PFSK-1 (cell line): ENCODE measurements around the gene SCUBE1.

Experiments
- FOXP2 ChIP-seq: optimal IDR thresholded peaks from 2 replicates; pipeline ENCODE3; 2011; ENCODE audit warnings: borderline replicate concordance, control low read depth, inconsistent platforms; ENCODE audit not compliant: insufficient read depth; ENCODE audit errors: extremely low read length, extremely low read depth
- POLR2AphosphoS5 ChIP-seq: IDR thresholded peaks from 2 replicates; pipeline ENCODE4 v1.6.1; 2012; ENCODE audit warnings: low read depth, mild to moderate bottlenecking, control low read depth, low read length, moderate library complexity
- SIN3A ChIP-seq: IDR thresholded peaks from 2 replicates; pipeline ENCODE4 v1.6.1; 2012; ENCODE audit warnings: mild to moderate bottlenecking, low read length, moderate library complexity, borderline replicate concordance; ENCODE audit not compliant: insufficient read depth
- TAF1 ChIP-seq: IDR thresholded peaks from 2 replicates; pipeline ENCODE4 v1.6.1; 2012; ENCODE audit warnings: low read length, control low read depth, borderline replicate concordance; ENCODE audit not compliant: insufficient read depth
- TF ChIP-seq, protein P1 (sequence below), 2 experiments: IDR thresholded peaks; 2 replicates each; pipeline versions ENCODE4 v1.6.1 to v1.8.0; 2011 to 2012; ENCODE audit warnings: low read depth in 2 of 2, low read length in 2 of 2, control low read depth in 1 of 2, inconsistent platforms in 1 of 2, mild to moderate bottlenecking in 1 of 2, moderate library complexity in 1 of 2; ENCODE audit not compliant: insufficient read depth in 1 of 2

Gene SCUBE1

DNA sequence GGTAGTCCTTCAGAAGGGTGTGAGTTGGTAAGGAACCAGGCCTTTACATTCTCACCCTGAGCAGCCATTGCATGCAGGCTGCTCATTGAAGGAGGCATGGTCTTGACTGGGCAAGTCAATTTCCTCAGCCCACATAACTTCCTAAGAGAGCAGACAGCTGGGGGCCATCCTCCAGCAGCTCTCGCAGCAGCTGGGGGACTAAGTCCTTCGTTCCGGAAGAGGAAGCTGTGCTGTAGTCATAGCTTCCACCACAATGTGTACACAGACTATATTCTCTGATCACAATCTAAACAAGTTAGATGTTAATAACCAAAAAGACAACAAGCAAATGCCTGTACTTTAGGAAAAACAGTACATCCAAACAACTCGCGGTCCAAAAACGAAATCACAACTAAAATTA lies 38.5 kb upstream of the SCUBE1 start:
- no peak for TF ChIP-seq SIN3A
- TF ChIP-seq, protein P1, sequence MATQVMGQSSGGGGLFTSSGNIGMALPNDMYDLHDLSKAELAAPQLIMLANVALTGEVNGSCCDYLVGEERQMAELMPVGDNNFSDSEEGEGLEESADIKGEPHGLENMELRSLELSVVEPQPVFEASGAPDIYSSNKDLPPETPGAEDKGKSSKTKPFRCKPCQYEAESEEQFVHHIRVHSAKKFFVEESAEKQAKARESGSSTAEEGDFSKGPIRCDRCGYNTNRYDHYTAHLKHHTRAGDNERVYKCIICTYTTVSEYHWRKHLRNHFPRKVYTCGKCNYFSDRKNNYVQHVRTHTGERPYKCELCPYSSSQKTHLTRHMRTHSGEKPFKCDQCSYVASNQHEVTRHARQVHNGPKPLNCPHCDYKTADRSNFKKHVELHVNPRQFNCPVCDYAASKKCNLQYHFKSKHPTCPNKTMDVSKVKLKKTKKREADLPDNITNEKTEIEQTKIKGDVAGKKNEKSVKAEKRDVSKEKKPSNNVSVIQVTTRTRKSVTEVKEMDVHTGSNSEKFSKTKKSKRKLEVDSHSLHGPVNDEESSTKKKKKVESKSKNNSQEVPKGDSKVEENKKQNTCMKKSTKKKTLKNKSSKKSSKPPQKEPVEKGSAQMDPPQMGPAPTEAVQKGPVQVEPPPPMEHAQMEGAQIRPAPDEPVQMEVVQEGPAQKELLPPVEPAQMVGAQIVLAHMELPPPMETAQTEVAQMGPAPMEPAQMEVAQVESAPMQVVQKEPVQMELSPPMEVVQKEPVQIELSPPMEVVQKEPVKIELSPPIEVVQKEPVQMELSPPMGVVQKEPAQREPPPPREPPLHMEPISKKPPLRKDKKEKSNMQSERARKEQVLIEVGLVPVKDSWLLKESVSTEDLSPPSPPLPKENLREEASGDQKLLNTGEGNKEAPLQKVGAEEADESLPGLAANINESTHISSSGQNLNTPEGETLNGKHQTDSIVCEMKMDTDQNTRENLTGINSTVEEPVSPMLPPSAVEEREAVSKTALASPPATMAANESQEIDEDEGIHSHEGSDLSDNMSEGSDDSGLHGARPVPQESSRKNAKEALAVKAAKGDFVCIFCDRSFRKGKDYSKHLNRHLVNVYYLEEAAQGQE (IDR thresholded peaks at IDR 0.05; ENCODE audit: insufficient read depth in 1 of 2, low read depth in 2 of 2, low read length in 2 of 2) = no peak
- TF ChIP-seq POLR2AphosphoS5 = no peak
- TF ChIP-seq TAF1 = no peak
- TF ChIP-seq FOXP2 = no peak

DNA sequence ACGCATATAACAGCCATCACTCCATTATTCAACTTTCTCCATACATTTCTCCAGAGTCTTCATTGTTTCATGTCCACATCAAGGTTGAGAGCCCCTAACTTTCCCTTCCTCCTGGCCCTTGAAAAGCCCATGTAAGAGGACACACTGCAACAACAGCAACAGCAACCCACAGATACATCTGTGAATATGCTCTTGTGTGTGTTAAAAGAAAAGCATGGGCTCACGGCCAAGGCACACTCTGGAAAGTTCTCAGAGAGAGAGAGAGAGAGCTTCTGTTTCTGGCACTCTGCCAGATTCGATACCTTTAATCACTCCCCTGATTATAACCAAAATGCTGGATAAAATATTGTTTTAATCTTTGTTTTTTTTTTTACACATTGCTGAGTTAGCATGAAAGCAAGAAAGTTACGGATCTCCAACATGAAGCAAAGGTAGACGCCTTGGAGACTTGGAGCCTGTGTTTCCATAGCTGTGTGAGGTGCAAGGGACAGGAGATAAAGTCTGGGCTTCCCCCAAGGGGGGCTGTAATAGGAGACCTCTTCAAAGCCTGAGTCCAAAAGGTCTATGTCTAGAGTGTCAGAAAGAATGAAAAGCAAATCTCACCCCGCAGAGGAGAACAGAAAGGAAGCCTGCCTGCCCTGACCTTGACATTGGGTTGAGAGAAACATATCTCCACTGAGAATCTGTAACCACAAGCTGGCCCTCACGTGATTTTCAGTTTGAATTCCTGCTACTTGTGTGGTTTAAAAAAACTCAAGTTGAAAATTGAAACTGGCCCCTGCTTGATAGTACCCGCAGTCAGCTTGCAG lies 34.9 kb upstream of the SCUBE1 start:
- TF ChIP-seq POLR2AphosphoS5 (no peak), FOXP2 (no peak), TAF1 (no peak), SIN3A (no peak)
- TF ChIP-seq, protein P1 (IDR thresholded peaks at IDR 0.05; ENCODE audit: insufficient read depth in 1 of 2, low read depth in 2 of 2, low read length in 2 of 2) = no peak

DNA sequence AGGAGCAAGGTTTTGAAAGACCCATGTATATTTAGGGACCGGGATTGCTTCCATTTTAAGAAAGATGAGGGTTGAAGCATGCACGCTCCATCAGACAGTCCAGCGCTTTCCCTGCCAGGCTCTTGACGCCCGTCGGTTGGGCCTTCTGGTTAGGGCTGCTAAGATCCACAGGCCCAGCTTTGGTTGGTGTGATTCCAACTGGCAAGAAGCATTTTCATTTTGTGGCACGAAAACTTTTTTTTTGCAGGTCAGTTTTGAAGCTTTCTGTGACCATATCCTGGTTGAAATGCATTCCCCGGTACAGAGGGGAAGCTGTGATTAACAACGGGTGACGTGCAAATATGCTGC lies 34.4 kb upstream of the SCUBE1 start:
- TF ChIP-seq SIN3A (no peak), POLR2AphosphoS5 (no peak), FOXP2 (no peak)
- TF ChIP-seq, protein P1 (IDR thresholded peaks at IDR 0.05; ENCODE audit: insufficient read depth in 1 of 2, low read depth in 2 of 2, low read length in 2 of 2) = no peak

DNA sequence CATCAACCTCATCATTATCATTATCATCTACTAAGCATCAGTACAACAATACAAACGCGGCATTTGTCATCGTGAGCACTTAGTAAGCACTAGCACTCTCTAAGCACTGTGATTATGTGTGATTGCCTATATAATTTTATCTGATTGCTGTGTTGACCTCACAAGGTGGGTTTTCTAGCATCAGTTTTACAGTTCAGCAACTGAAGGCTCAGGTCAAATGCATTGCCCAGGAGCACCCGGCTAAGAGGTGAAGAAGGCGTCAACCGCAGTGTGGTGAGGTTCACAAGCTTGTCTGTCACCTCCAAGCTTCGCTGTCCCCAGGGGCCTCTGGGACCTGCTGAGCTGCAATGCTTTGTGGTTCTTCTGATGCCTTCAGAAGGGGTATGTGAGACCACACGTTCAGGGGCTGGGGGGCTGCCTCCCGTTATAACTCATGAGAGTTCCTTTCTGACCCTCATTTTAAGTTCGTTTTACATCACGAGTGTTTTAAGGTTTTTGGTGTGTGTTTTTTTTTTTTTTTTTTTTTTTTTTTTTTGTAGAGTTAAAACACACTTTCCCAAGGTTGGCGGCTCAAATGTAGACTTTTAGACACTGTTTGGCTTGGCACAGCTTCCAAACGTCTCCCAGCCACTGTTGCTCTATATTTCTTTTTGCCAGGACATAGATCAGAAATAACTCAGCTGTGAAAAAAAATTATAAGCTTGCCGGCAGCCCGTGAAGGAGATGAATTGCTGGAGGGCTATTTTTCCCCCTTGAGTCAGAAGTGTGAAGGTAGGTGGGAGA lies 33.8 kb upstream of the SCUBE1 start:
- no peak for TF ChIP-seq FOXP2
- TF ChIP-seq SIN3A = no peak
- no peak for TF ChIP-seq POLR2AphosphoS5
- TF ChIP-seq, protein P1 (IDR thresholded peaks at IDR 0.05; ENCODE audit: insufficient read depth in 1 of 2, low read depth in 2 of 2, low read length in 2 of 2) = no peak
- TF ChIP-seq TAF1 = no peak
